ENCODE results near the gene SMAD9. TPM values are rescaled to one million over a fixed set of nuclear protein-coding genes. Genes with fewer than 3 reads are reported as not detected.

The SMAD9 gene
- total RNA-seq (2022) (1.2 TPM in 2 replicates), Bru-seq, nascent RNA (percentile 37 among the genes with signal in this experiment), BruChase-seq, experiment 1, labeled RNA remaining after a 2-hour chase (percentile 34 among the genes with signal in this experiment), BruChase-seq, experiment 2, labeled RNA remaining after a 6-hour chase (percentile 32 among the genes with signal in this experiment)
- long read RNA-seq, partial matches to known transcripts: 0 of 1 reads
- long read RNA-seq, other reads (novel, unspliced or antisense): 1 of 1 reads

GRCh38 chr13:36919833-36920615, at the start of gene SMAD9:
Gene SMAD9 (minus strand): TSS chr13:36920238. CDS start chr13:36879689, 40,549 bp downstream.
- ChIA-PET CTCF (no interaction called here), POLR2A (no interaction called here)
- BruUV-seq (replicated peaks): no TSS peak
- Mint-ChIP-seq H3K27me3 (ENCODE audit: insufficient read depth, unreplicated experiment) (peaks cover 20% of the 10 kb centered on the region), H3K36me3 (ENCODE audit: insufficient read depth, unreplicated experiment) (no peaks in the 10 kb centered on the region), H3K9me3 (ENCODE audit: unreplicated experiment) (no peaks in the 10 kb centered on the region), H3K27ac (ENCODE audit: unreplicated experiment) (no peak within 1 kb of the TSS), H3K4me1 (ENCODE audit: low read depth, unreplicated experiment) (peaks cover 7% of the 10 kb centered on the region), H3K4me3 (ENCODE audit: unreplicated experiment) (peak within 1 kb of the TSS; percentile 75)
- H3K4me3 ChIP-seq (ENCODE audit: low read depth, low read length): peak within 1 kb of the TSS; percentile 60
- no peak for TF ChIP-seq CTCF (IDR thresholded peaks at IDR 0.05; ENCODE audit: insufficient read depth in 1 of 2, low read depth in 1 of 2, low read length in 1 of 2, severe bottlenecking in 1 of 2, unreplicated experiment in 1 of 2)
- DNase-seq: peak in 1 of 2 experiments; percentile 57
- H3K9me3 ChIP-seq: no peaks in the 10 kb centered on the region
- H3K36me3 ChIP-seq (ENCODE audit: control insufficient read depth, insufficient read depth, low read length): no peaks in the 10 kb centered on the region
- intact Hi-C loops (cut with micrococcal nuclease; ENCODE audit: unreplicated experiment): loop anchor here (5.0 kb wide), 1 partner anchor 63 kb away; no protein-coding TSS in a partner anchor
- no peaks in the 10 kb centered on the region for H3K27me3 ChIP-seq (replicated peaks; ENCODE audit: control insufficient read depth, insufficient read depth, low read length)
- no peaks in the 10 kb centered on the region for H3K4me1 ChIP-seq

- no peak overlapping the region for H3K4me3 Mint-ChIP-seq (ENCODE audit: unreplicated experiment)
- ChIA-PET POLR2A (no interaction called here), CTCF (no interaction called here)
- intact Hi-C loops (cut with micrococcal nuclease; ENCODE audit: unreplicated experiment): no loop called here
- H3K36me3 Mint-ChIP-seq (ENCODE audit: insufficient read depth, unreplicated experiment): peaks cover 51% of the 10 kb centered on the region
- BruUV-seq (replicated peaks): no TSS peak
- H3K4me1 ChIP-seq: no peaks in the 10 kb centered on the region
- H3K27ac Mint-ChIP-seq (ENCODE audit: unreplicated experiment): no peak overlapping the region
- no peaks in the 10 kb centered on the region for H3K27me3 ChIP-seq (replicated peaks; ENCODE audit: control insufficient read depth, insufficient read depth, low read length)
- DNase-seq: no peak
- no peaks in the 10 kb centered on the region for H3K4me1 Mint-ChIP-seq (ENCODE audit: low read depth, unreplicated experiment)
- H3K9me3 ChIP-seq: no peaks in the 10 kb centered on the region
- no peak overlapping the region for H3K4me3 ChIP-seq (ENCODE audit: low read depth, low read length)
- H3K9me3 Mint-ChIP-seq (ENCODE audit: unreplicated experiment): no peaks in the 10 kb centered on the region
- no peak for TF ChIP-seq CTCF (IDR thresholded peaks at IDR 0.05; ENCODE audit: insufficient read depth in 1 of 2, low read depth in 1 of 2, low read length in 1 of 2, severe bottlenecking in 1 of 2, unreplicated experiment in 1 of 2)
- H3K36me3 ChIP-seq (ENCODE audit: control insufficient read depth, insufficient read depth, low read length): peaks cover 6% of the 10 kb centered on the region
- no peaks in the 10 kb centered on the region for H3K27me3 Mint-ChIP-seq (ENCODE audit: insufficient read depth, unreplicated experiment)
These were observed 46.4 kb upstream of the SMAD9 start for GRCh38 chr13:36966404-36966803.

GRCh38 chr13:36965767-36966166, 45.7 kb upstream of the SMAD9 start:
- DNase-seq: no peak
- TF ChIP-seq CTCF (IDR thresholded peaks at IDR 0.05; ENCODE audit: insufficient read depth in 1 of 2, low read depth in 1 of 2, low read length in 1 of 2, severe bottlenecking in 1 of 2, unreplicated experiment in 1 of 2): no peak
- no peaks in the 10 kb centered on the region for H3K27me3 ChIP-seq (replicated peaks; ENCODE audit: control insufficient read depth, insufficient read depth, low read length)
- Mint-ChIP-seq H3K9me3 (ENCODE audit: unreplicated experiment) (no peaks in the 10 kb centered on the region), H3K4me1 (ENCODE audit: low read depth, unreplicated experiment) (no peaks in the 10 kb centered on the region), H3K27ac (ENCODE audit: unreplicated experiment) (no peak overlapping the region), H3K4me3 (ENCODE audit: unreplicated experiment) (no peak overlapping the region), H3K27me3 (ENCODE audit: insufficient read depth, unreplicated experiment) (no peaks in the 10 kb centered on the region), H3K36me3 (ENCODE audit: insufficient read depth, unreplicated experiment) (peaks cover 51% of the 10 kb centered on the region)
- intact Hi-C loops (cut with micrococcal nuclease; ENCODE audit: unreplicated experiment): no loop called here
- CTCF ChIA-PET: no interaction called here
- POLR2A ChIA-PET: no interaction called here
- no peaks in the 10 kb centered on the region for H3K9me3 ChIP-seq
- H3K4me1 ChIP-seq: no peaks in the 10 kb centered on the region
- no peak overlapping the region for H3K4me3 ChIP-seq (ENCODE audit: low read depth, low read length)
- BruUV-seq (replicated peaks): no TSS peak
- H3K36me3 ChIP-seq (ENCODE audit: control insufficient read depth, insufficient read depth, low read length): peaks cover 5% of the 10 kb centered on the region

Data from Caco-2 (cell line).